BJ (cell line): ENCODE data around the gene PPP1R1B. TPM values are rescaled to one million over a fixed set of nuclear protein-coding genes. Genes with fewer than 3 reads are reported as not detected.

Experiments used
- CTCF ChIA-PET: fragments of 350-600 bp; formaldehyde crosslinking; extraction: SDS; loops from one replicate; lab custom pipeline; 2021; ENCODE audit warnings: antibody characterized with exemption, inconsistent platforms; lab: Yijun Ruan, JAX
- POLR2A ChIA-PET: fragments of 300-600 bp; sonication (Branson Sonifier 250); formaldehyde crosslinking; extraction: SDS; loops from one replicate; lab custom pipeline; 2021; ENCODE audit warnings: antibody characterized with exemption; lab: Charles Lee
- DNase-seq: peaks from one replicate; pipeline ENCODE4 v3.0.0-alpha.2; 2011; ENCODE audit warnings: low read depth
- H3K27me3 ChIP-seq: 2 replicates; pipeline ENCODE4 v1.6.0; 2011; ENCODE audit warnings: low read length; ENCODE audit not compliant: control insufficient read depth, insufficient read depth
- H3K36me3 ChIP-seq: 2 replicates; pipeline ENCODE4 v1.5.1; 2011; ENCODE audit warnings: low read length; ENCODE audit not compliant: control insufficient read depth, insufficient read depth
- H3K4me3 ChIP-seq: 2 replicates; pipeline ENCODE4 v1.5.1; 2011; ENCODE audit warnings: low read depth, mild to moderate bottlenecking, control low read depth, low read length
- polyA plus RNA-seq: library from polyadenylated mRNA; depleted of rRNA; stranded (reverse); fragments of >200 nt; gene quantifications from 2 replicates; pipeline ENCODE4 v1.2.3, GENCODE V29; 2011
- TF ChIP-seq, protein P1 (sequence below): IDR thresholded peaks from 2 replicates; pipeline ENCODE4 v1.5.1; 2011; ENCODE audit warnings: low read depth, mild to moderate bottlenecking, control low read depth, inconsistent platforms, low read length, moderate library complexity; ENCODE audit not compliant: insufficient read depth

PPP1R1B gene
- polyA plus RNA-seq, 1 experiment = not detected

DNA sequence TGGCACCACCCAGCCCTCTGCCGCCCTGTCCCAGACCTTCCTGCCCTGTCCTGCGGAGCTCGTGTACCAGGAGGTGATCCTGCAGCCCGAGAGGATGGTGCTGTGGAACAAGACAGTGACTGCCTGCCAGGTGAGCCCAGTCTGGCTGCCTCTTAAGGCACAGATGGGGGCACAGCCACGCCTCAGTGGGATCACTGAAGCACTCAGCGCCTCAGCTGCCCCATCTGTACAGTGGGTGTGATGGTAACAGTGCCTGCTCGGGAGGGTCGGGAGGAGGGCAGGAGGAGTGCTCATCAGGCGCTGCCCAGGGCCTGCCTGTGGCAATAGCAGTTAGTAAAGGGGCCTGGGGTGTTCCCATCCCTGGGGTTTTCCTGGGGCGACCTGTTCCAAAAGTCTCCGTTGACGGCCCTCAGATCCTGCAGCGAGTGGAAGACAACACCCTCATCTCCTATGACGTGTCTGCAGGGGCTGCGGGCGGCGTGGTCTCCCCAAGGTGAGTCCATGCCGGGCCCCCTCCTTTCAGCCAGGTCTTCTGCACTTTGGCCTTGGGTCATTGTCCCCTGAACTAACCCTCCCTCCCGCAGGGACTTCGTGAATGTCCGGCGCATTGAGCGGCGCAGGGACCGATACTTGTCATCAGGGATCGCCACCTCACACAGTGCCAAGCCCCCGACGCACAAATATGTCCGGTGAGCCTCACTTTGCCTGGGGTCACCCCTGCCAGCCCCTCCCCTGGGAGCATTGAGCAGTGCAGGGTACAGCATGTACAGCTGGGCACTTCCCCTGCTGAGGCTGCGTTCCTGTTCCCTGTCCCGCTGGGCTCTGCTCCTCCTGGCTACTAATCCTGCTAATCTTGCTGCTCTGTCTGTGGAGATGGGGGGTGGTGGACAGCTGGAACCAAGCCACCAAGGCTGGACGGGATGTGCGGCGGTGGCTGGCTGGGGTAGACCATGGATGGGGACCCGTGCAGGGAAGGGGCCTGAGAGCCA lies 33.9 kb downstream of the PPP1R1B start:
- Histone ChIP-seq H3K27me3 (no peaks in the 10 kb centered on the region), H3K36me3 (peaks cover 20% of the 10 kb centered on the region), H3K4me3 (no peak overlapping the region)
- POLR2A ChIA-PET = no interaction called here
- CTCF ChIA-PET = interaction anchor here (0.7 to 1.6 kb wide), 4 partner anchors 8 to 39 kb away, joined by 3 to 9 read pairs (median 4); no protein-coding TSS in a partner anchor
- TF ChIP-seq, protein P1, sequence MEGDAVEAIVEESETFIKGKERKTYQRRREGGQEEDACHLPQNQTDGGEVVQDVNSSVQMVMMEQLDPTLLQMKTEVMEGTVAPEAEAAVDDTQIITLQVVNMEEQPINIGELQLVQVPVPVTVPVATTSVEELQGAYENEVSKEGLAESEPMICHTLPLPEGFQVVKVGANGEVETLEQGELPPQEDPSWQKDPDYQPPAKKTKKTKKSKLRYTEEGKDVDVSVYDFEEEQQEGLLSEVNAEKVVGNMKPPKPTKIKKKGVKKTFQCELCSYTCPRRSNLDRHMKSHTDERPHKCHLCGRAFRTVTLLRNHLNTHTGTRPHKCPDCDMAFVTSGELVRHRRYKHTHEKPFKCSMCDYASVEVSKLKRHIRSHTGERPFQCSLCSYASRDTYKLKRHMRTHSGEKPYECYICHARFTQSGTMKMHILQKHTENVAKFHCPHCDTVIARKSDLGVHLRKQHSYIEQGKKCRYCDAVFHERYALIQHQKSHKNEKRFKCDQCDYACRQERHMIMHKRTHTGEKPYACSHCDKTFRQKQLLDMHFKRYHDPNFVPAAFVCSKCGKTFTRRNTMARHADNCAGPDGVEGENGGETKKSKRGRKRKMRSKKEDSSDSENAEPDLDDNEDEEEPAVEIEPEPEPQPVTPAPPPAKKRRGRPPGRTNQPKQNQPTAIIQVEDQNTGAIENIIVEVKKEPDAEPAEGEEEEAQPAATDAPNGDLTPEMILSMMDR = no peak
- no peak for DNase-seq

DNA sequence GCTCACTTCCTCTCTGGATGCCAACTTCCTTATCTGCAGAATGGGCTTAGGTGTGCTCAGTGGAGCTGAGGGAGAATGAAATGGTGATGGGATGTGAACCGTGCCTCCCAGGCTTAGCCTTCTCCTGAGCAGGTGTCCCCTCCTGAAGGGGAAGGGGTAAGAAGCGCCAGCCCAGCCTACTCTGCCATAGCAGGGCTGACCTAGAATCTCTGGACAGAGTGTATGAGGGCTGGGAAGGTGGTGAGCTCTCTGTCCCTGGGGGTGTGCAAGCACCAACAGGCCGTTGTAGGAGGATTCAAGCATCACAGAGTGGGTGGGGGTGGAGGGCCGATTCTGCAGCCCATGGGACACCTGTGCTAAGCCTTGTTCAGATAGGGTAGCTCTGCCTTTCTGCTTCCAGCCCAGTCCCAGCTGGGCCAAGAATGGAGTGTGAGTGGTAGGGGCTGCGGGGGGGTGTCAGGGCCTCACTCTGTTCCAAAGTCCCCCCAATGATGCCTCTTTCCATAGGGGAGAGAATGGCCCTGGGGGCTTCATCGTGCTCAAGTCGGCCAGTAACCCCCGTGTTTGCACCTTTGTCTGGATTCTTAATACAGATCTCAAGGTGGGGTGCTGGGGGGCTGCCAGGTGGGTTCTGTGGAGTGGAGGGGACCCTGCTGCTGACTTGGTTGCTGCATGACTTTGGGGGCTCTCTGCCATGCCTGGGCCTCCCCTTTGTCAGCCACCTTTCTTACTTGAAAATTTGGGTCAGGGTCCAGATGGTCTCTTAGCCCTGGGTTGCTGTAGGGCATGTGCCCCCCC lies 35.2 kb downstream of the PPP1R1B start:
- TF ChIP-seq, protein P1 = no peak
- peaks cover 16% of the 10 kb centered on the region for H3K36me3 ChIP-seq
- peaks cover 2% of the 10 kb centered on the region; the same call in 1 of the 2 replicates for H3K27me3 ChIP-seq
- DNase-seq = no peak
- ChIA-PET CTCF (interaction anchor here (0.7 to 1.6 kb wide), 2 partner anchors 10 to 40 kb away, joined by 3 to 9 read pairs; no protein-coding TSS in a partner anchor), POLR2A (interaction anchor here (0.6 kb wide), 1 partner anchor 14 kb away, joined by 3 read pairs; no protein-coding TSS in a partner anchor)
- no peak overlapping the region for H3K4me3 ChIP-seq

DNA sequence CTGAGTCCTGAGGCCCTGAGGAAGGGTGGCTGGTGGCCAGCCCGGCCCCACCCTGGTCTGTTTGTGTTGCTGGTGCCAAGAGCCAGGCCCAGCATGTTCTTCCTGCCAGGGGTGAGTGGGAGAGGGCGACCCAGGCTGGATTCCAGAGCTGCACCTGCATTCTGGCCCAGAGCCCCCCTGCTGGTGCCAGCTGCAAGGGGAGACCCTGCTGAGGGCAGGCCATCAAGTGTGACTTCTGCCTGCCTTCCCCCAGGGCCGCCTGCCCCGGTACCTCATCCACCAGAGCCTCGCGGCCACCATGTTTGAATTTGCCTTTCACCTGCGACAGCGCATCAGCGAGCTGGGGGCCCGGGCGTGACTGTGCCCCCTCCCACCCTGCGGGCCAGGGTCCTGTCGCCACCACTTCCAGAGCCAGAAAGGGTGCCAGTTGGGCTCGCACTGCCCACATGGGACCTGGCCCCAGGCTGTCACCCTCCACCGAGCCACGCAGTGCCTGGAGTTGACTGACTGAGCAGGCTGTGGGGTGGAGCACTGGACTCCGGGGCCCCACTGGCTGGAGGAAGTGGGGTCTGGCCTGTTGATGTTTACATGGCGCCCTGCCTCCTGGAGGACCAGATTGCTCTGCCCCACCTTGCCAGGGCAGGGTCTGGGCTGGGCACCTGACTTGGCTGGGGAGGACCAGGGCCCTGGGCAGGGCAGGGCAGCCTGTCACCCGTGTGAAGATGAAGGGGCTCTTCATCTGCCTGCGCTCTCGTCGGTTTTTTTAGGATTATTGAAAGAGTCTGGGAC lies 36.0 kb downstream of the PPP1R1B start:
- CTCF ChIA-PET = interaction anchor here (0.6 to 16.9 kb wide), 4 partner anchors 8 to 241 kb away, joined by 3 to 185 read pairs (median 6); partner anchors contain the start of gene PPP1R1B
- POLR2A ChIA-PET = no interaction called here
- no peak for DNase-seq

DNA sequence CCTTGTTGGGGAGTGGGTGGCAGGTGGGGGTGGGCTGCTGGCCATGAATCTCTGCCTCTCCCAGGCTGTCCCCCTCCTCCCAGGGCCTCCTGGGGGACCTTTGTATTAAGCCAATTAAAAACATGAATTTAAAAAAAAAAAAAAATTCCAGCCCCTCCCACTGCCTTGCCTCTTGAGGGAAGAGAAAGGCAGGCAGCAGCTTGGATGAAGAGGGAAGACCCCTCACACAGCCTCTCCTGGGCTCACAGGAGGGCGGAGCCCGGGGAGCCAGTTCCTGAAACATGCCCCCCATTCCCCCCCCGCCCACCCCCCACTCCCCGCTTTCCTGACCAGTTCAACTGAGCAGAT lies 36.6 kb downstream of the PPP1R1B start:
- peaks cover 16% of the 10 kb centered on the region for H3K36me3 ChIP-seq
- POLR2A ChIA-PET = interaction anchor here (0.6 kb wide), 1 partner anchor 463 kb away, joined by 6 read pairs; the partner anchor contains the start of gene RPL19
- peaks cover 4% of the 10 kb centered on the region for H3K27me3 ChIP-seq
- no peak for DNase-seq
- H3K4me3 ChIP-seq = no peak overlapping the region
- TF ChIP-seq, protein P1 = no peak
- CTCF ChIA-PET = interaction anchor here (0.6 to 16.9 kb wide), 5 partner anchors 8 to 242 kb away, joined by 3 to 185 read pairs (median 4); partner anchors contain the start of gene PPP1R1B

More for the DNA sequence above, 36.0 kb downstream of the PPP1R1B start:
- TF ChIP-seq, protein P1 = no peak
- H3K4me3 ChIP-seq = no peak overlapping the region
- peaks cover 4% of the 10 kb centered on the region for H3K27me3 ChIP-seq
- peaks cover 16% of the 10 kb centered on the region for H3K36me3 ChIP-seq
